Activated T-helper 1 cell treated with anti-CD3 and anti-CD28 coated beads, Interleukin-12 subunit alpha, Interleukin-12 subunit beta, Interleukin-2, Interleukin-4 antibody, amounts not matched to agents 30 ng/mL and 10 ng/mL and 1 ng/mL, durations not matched to agents 14 hours and 24 hours and 36 hours (primary cell): Measurements from ENCODE around the gene MT2A. TPM values are rescaled to one million over a fixed set of nuclear protein-coding genes. Genes with fewer than 3 reads are reported as not detected.
"Not testable (repeated sequence)": the region's sequence is repeated elsewhere in the genome, so short reads cannot be mapped to it uniquely, and the experiment has no call there.

ENCODE experiments used
- DNase-seq: peaks from one replicate; pipeline ENCODE4 v3.0.0; 2021; ENCODE audit warnings: low spot score
- H3K27ac Mint-ChIP-seq: one replicate; pipeline ENCODE4 v1.8.0; 2021; ENCODE audit warnings: mild to moderate bottlenecking, mixed read lengths
- H3K27me3 Mint-ChIP-seq: one replicate; pipeline ENCODE4 v1.8.0; 2022; ENCODE audit warnings: mild to moderate bottlenecking, moderate library complexity, mixed read lengths; ENCODE audit not compliant: insufficient read depth
- H3K36me3 Mint-ChIP-seq: one replicate; pipeline ENCODE4 v1.8.0; 2021; ENCODE audit warnings: low read depth, mixed read lengths
- H3K4me1 Mint-ChIP-seq: one replicate; pipeline ENCODE4 v1.8.0; 2021; ENCODE audit warnings: low read depth, mixed read lengths
- H3K4me3 Mint-ChIP-seq: one replicate; pipeline ENCODE4 v1.8.0; 2021; ENCODE audit warnings: mild to moderate bottlenecking, moderate library complexity, mixed read lengths
- H3K9me3 Mint-ChIP-seq: one replicate; pipeline ENCODE4 v1.8.0; 2021; ENCODE audit warnings: mixed read lengths
- intact Hi-C: fragments of 100-400 bp; cut with micrococcal nuclease; formaldehyde crosslinking; loops from one replicate; pipeline ENCODE4 v1.15.1; 2024
- total RNA-seq: library from RNA; stranded (reverse); gene quantifications from 2 replicates; pipeline ENCODE4 v1.2.3, GENCODE V29; 2022

The MT2A gene
- total RNA-seq, 1 donor from 2014 or later: 348 TPM

DNA sequence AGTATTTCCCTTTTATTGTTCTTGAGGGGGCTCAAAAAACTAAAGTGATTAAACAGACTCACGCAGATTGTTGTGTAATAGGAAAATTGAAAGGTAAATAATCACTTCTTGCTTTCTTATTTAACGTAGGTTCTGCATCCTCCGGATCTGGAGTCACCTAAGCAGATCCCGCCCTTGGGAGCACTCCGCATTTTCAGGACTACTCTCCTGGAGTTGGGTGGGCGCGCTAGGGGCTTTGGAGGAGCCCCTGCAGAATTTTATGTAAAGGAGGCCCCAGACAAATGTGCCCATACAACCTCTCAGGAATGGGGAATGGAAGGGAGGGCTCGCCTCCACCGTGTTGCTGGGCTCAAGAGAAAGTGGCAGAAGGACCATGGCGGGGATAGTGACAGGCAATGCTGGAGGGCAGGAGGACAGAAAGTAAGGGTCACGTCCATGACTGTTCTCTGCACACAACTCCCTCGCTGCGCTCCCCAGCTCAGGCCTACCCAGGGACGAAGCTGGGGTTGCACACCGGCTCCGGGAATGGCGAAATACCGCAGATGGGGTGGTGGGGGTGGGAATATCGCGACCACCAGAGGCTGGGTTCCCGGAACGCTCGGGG lies 8.3 kb downstream of the MT2A start:
- no peak for DNase-seq
- Mint-ChIP-seq H3K27me3 (peaks cover 6% of the 10 kb centered on the region), H3K36me3 (no peaks in the 10 kb centered on the region), H3K4me3 (peak overlapping the region; percentile 82), H3K27ac (no peak overlapping the region), H3K4me1 (peaks cover 43% of the 10 kb centered on the region), H3K9me3 (no peaks in the 10 kb centered on the region)
- intact Hi-C loops: loop anchor here (1.0 to 10.0 kb wide), 3 partner anchors 7 to 428 kb away; partner anchors contain the start of gene MT1E

DNA sequence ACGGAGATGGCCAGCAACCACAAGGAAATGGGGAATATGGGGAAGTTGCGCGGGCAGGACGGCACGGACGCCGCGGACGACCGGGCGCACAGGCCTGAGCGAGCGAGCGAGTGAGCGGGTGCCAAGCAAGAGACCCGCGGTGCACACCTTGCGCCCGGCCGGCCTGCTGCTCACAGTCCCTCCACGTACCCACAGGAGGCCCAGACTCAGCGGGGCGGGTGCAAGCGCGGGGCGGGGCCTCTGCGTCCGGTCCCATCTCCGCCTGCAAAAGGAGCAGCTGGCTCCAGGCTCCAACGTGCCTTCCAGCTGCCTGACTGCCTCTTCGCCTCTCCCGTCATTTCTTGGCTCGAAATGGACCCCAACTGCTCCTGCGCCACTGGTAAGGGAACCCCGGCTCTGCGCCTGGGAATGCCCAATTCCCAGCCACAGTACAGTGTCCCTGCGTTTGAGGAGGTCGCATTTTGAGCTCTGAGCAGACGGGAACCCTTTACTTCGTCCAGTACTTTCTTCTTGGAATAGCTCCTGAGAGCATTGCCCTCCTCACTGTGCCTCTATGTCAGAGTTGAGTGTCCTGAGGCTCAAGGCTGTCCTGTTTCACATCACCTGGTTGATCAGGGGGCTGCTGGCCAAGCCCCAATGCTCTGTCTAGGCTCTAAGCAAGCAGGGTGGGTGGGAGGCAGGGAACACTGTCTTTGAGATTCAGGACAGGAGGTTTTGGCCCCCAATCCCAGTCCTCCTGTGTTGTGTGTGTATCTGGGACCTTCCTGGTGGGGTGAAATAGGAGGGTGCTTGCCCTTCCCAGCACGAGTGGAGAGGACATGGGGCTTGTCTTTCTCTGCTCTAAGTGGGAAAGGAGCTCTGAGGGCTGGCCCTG lies 9.1 kb downstream of the MT2A start:
- H3K27me3 Mint-ChIP-seq: peaks cover 6% of the 10 kb centered on the region
- intact Hi-C loops: loop anchor here (1.0 to 10.0 kb wide), 3 partner anchors 8 to 427 kb away; partner anchors contain the start of gene MT1E
- H3K9me3 Mint-ChIP-seq: no peaks in the 10 kb centered on the region
- peaks cover 39% of the 10 kb centered on the region for H3K4me1 Mint-ChIP-seq
- H3K27ac Mint-ChIP-seq: peak overlapping the region; percentile 63
- no peaks in the 10 kb centered on the region for H3K36me3 Mint-ChIP-seq
- DNase-seq: peak; percentile 65
- H3K4me3 Mint-ChIP-seq: peak overlapping the region; percentile 82

DNA sequence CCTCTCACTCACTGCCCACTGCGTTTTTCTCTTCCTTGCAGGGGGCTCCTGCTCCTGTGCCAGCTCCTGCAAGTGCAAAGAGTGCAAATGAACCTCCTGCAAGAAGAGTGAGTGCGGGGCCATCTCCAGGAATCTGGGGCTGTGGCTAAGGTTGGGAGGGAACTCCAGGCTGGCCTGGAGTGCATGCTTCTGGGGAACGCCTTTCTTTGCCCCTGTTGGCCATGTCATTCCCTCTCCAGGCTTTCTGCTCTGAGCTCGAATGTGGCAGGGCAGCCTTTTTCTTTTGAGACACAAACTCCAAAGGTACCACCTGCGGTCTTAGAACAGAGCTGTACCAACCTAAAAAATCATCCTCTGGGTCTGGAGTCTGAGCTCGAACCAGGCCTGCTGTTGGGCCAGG lies 9.8 kb downstream of the MT2A start:
- intact Hi-C loops: loop anchor here (10.0 kb wide), 1 partner anchor 427 kb away; no protein-coding TSS in a partner anchor
- Mint-ChIP-seq H3K27me3 (peaks cover 6% of the 10 kb centered on the region), H3K9me3 (no peaks in the 10 kb centered on the region), H3K27ac (no peak overlapping the region), H3K4me3 (peak overlapping the region; percentile 82), H3K4me1 (peaks cover 34% of the 10 kb centered on the region), H3K36me3 (no peaks in the 10 kb centered on the region)
- DNase-seq: no peak

DNA sequence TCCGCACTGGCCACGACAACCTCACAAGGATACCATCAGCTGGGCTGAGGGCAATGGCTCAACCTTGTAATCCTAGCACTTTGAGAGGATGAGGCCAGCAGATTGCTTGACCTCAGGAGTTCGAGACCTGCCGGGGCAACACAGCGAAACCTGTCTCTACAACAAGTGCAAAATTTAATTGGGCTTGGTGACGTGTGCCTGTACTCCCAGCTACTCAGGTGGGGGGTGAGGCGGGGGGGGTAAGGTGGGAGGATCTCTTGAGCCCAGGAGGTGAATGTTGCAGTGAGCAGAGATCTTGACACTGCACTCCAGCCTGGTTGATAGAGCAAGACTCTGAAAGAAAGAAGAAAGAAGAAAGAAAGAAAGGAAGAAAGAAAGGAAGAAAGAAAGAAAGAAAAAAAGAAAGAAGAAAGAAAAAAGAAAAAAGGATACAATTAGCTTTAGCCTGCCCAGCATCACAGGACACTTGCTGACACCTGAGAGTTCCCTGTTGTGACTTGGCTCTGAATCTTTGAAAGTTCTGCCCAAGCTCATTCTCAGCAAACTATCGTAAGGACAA lies 12.0 kb downstream of the MT2A start:
- peaks cover 6% of the 10 kb centered on the region for H3K27me3 Mint-ChIP-seq
- H3K36me3 Mint-ChIP-seq: no peaks in the 10 kb centered on the region
- intact Hi-C loops: no loop called here
- no peaks in the 10 kb centered on the region for H3K9me3 Mint-ChIP-seq
- H3K27ac Mint-ChIP-seq: no peak overlapping the region
- H3K4me1 Mint-ChIP-seq: peaks cover 17% of the 10 kb centered on the region
- DNase-seq: no peak
- H3K4me3 Mint-ChIP-seq: no peak overlapping the region

DNA sequence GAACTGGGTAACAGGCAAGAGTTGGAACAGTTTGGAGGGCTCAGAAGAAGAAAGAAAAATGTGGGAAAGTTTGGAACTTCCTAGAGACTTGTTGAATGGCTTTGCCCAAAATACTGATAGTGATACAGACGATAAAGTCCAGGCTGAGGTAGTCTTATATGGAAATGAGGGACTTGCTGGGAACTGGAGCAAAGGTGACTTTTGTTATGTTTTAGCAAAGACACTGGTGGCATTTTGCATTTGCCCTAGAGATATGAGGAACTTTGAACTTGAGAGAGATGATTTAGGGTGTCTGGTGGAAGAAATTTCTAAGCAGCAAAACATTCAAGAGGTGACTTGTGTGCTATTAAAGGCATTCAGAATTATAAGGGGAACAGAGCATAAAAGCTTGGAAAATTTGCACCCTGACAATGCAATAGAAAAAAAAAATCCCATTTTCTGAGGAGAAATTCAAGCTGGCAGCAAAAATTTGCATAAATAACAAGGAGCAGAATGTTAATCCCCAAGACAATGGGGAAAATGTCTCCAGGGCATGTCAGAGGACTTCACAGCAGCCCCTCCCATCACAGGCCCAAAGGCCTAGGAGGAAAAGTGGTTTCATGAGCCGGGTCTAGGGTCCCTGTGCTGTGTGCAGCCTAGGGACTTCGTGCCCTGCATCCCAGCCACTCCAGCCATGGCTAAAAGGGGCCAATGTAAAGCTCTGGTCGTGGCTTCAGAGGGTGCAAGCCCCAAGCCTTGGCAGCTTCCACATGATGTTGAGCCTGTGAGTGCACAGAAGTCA lies 13.5 kb downstream of the MT2A start:
- H3K9me3 Mint-ChIP-seq, H3K36me3 Mint-ChIP-seq, intact Hi-C loops, DNase-seq, H3K27ac Mint-ChIP-seq, H3K4me3 Mint-ChIP-seq, H3K27me3 Mint-ChIP-seq: not testable (repeated sequence)
- H3K4me1 Mint-ChIP-seq: peaks cover 23% of the 10 kb centered on the region

DNA sequence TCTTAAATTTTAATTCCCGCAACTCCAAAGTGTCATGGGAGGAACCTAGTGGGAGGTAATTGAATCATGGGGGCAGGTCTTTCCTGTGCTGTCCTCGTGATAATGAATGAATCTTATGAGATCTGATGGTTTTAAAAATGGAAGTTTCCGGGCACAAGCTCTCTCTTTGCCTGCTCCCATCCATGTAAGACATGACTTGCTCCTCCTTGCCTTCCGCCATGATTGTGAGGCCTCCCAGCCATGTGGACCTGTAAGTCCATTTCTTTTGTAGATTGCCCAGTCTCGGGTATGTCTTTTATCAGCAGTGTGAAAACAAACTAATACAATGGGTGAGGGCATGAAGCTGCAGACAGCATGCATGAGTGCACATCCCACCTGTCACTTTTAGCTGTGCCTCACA lies 14.8 kb downstream of the MT2A start:
- H3K4me1 Mint-ChIP-seq: peaks cover 19% of the 10 kb centered on the region
- H3K27me3 Mint-ChIP-seq, H3K27ac Mint-ChIP-seq, H3K9me3 Mint-ChIP-seq, H3K36me3 Mint-ChIP-seq, H3K4me3 Mint-ChIP-seq, intact Hi-C loops, DNase-seq: not testable (repeated sequence)

DNA sequence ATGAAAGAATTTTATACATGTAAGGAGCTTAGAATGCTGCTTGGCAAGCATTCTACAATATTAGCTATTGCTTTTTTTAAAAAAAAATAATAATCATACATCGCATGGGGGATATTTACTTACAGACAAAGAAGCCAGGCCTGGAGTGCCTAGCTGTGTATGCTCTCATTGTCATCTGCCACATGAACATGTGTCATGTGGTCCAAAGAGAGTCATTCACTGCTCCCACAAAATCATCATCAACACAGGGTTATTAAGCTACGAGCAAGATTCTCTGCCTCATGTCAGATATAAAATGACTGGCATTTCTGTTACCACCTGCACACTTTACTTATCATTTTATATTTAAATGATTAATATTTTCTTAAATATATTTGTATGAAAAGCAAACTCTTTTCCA lies 15.3 kb downstream of the MT2A start:
- no peak overlapping the region for H3K27ac Mint-ChIP-seq
- no peaks in the 10 kb centered on the region for H3K9me3 Mint-ChIP-seq
- DNase-seq: no peak
- peaks cover 8% of the 10 kb centered on the region for H3K27me3 Mint-ChIP-seq
- intact Hi-C loops: no loop called here
- no peak overlapping the region for H3K4me3 Mint-ChIP-seq
- no peaks in the 10 kb centered on the region for H3K36me3 Mint-ChIP-seq
- peaks cover 21% of the 10 kb centered on the region for H3K4me1 Mint-ChIP-seq

DNA sequence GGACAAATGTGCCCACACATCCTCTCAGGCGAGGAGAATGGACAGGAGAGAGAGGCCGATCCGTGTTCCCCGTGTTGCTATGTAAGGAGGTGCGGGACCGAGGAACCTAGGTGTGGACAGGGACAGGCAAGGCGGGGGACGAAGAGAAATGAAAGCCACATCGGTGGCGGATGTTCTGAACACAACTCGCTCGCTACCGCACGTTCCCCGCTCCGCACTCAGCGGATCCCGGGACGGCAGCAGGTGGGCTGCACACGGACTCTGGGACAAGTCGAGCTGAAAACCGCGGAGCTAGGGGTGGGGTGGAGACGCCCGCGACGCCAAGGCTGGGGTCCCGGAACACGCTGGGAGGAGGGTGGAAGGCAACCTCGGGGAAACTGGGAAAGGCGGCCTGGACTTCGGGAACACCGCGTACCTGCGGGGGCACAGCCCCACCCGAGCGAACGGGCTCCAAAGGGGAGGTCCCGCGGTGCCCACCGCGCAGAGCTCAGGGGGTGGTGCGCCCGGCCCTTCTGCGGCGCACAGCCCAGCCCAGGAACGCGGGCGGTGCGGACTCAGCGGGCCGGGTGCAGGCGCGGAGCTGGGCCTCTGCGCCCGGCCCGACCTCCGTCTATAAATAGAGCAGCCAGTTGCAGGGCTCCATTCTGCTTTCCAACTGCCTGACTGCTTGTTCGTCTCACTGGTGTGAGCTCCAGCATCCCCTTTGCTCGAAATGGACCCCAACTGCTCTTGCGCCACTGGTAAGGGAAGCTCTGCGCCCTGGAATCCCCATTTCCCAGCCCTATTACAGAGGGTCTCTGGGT lies 17.0 kb downstream of the MT2A start, which contains the start of gene MT1E:
Gene MT1E (plus strand): TSS at position 642 of the 803 bp plus-strand sequence. CDS start 71 bp downstream, at position 713.
- intact Hi-C loops: loop anchor here (1.0 to 5.0 kb wide), 7 partner anchors 8 to 173 kb away; partner anchors contain the start of genes MT1F, MT1X, MT2A and NUDT21
- Mint-ChIP-seq H3K4me3 (peak within 1 kb of the TSS; percentile 92), H3K36me3 (no peaks in the 10 kb centered on the region), H3K4me1 (peaks cover 23% of the 10 kb centered on the region), H3K27ac (peak within 1 kb of the TSS; percentile 93), H3K9me3 (no peaks in the 10 kb centered on the region), H3K27me3 (peaks cover 6% of the 10 kb centered on the region)
- DNase-seq: peak; percentile 71

DNA sequence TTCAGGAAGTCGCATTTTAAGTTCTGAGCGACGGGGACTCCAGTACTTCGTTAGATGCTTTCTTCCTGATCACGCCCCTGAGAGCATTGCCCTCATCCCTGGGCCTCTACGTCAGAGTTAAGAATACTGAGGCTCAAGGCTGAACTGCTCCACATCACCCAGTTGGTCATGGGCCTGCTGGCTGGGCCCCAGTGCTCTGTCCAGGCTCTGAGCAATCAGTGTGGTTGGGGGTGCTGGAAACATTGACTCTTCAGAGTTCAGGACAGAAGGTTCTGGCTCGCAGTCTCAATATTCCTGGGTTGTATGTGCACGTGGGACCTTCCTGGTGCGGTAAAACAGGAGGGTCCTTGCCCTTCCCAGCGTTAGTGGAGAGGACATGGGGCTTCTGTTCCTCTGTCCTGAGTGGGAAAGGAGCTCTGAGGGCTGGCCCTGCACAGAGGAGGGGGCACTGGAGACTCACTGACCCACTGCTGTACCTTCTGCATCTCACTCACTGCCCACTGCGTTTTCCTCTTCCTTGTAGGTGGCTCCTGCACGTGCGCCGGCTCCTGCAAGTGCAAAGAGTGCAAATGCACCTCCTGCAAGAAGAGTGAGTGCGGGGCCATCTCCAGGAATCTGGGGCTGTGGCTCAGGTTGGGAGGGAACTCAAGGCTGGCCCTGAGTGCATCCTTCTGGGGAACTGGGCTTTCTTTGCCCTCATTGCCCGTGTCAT lies 17.7 kb downstream of the MT2A start:
- no peaks in the 10 kb centered on the region for H3K9me3 Mint-ChIP-seq
- no peak for DNase-seq
- H3K27me3 Mint-ChIP-seq: peaks cover 13% of the 10 kb centered on the region
- intact Hi-C loops: loop anchor here (1.0 to 5.0 kb wide), 7 partner anchors 9 to 174 kb away; partner anchors contain the start of genes MT1F, MT1X, MT2A and NUDT21
- H3K36me3 Mint-ChIP-seq: no peaks in the 10 kb centered on the region
- H3K4me3 Mint-ChIP-seq: peak overlapping the region; percentile 92
- H3K4me1 Mint-ChIP-seq: peaks cover 23% of the 10 kb centered on the region
- H3K27ac Mint-ChIP-seq: peak overlapping the region; percentile 89

DNA sequence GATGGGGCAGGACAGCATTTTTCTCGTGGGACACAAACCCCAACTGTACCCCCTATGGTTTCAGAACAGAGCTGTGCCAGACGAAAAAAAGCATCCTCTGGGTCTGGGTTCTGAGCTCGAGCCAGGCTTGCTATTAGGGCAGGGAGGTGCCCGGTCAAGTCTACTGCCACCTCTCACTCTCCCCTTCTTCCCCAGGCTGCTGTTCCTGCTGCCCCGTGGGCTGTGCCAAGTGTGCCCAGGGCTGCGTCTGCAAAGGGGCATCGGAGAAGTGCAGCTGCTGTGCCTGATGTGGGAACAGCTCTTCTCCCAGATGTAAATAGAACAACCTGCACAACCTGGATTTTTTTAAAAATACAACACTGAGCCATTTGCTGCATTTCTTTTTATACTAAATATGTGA lies 18.3 kb downstream of the MT2A start:
- Mint-ChIP-seq H3K27me3 (peaks cover 19% of the 10 kb centered on the region), H3K4me1 (peaks cover 25% of the 10 kb centered on the region), H3K36me3 (no peaks in the 10 kb centered on the region), H3K9me3 (no peaks in the 10 kb centered on the region), H3K27ac (no peak overlapping the region), H3K4me3 (peak overlapping the region; percentile 92)
- DNase-seq: no peak
- intact Hi-C loops: loop anchor here (5.0 kb wide), 1 partner anchor 174 kb away; the partner anchor contains the start of genes NUDT21 and OGFOD1
